Vagina (tissue), 2 donors: Measurements from ENCODE around the gene FBXL14.

Experiments used
- POLR2A ChIP-seq, 2 donors: fragments of 450-650 bp; IDR thresholded peaks; one replicate each; pipeline ENCODE4 v1.6.1; 2017; ENCODE audit warnings: antibody characterized with exemption in 2 of 2, mild to moderate bottlenecking in 2 of 2, moderate library complexity in 2 of 2
- TF ChIP-seq, protein P1 (sequence below), 3 experiments: fragments of 450-650 bp in 2 of 3; fragments of 200-600 bp in 1 of 3; sonication (generic) in 1 of 3; IDR thresholded peaks; one replicate each; pipeline ENCODE4 v1.5.1; 2017 to 2019; ENCODE audit warnings: antibody characterized with exemption in 3 of 3, mild to moderate bottlenecking in 2 of 3, moderate library complexity in 2 of 3

GRCh38 chr12:1604464-1604863 lies 10.1 kb upstream of the FBXL14 start:
- no peak for TF ChIP-seq POLR2A (IDR thresholded peaks at IDR 0.05)
- TF ChIP-seq, protein P1, sequence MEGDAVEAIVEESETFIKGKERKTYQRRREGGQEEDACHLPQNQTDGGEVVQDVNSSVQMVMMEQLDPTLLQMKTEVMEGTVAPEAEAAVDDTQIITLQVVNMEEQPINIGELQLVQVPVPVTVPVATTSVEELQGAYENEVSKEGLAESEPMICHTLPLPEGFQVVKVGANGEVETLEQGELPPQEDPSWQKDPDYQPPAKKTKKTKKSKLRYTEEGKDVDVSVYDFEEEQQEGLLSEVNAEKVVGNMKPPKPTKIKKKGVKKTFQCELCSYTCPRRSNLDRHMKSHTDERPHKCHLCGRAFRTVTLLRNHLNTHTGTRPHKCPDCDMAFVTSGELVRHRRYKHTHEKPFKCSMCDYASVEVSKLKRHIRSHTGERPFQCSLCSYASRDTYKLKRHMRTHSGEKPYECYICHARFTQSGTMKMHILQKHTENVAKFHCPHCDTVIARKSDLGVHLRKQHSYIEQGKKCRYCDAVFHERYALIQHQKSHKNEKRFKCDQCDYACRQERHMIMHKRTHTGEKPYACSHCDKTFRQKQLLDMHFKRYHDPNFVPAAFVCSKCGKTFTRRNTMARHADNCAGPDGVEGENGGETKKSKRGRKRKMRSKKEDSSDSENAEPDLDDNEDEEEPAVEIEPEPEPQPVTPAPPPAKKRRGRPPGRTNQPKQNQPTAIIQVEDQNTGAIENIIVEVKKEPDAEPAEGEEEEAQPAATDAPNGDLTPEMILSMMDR (IDR thresholded peaks at IDR 0.05), result no peak
